ENCODE data around the gene GMNN. TPM values are rescaled to one million over a fixed set of nuclear protein-coding genes. Genes with fewer than 3 reads are reported as not detected.
"Not testable (repeated sequence)": the region's sequence is repeated elsewhere in the genome, so short reads cannot be mapped to it uniquely, and the experiment has no call there.

GMNN gene
- total RNA-seq, 1 experiment from 2014 or later = 22.4 TPM

GRCh38 chr6:24752503-24752902 is 22.2 kb upstream of the GMNN start:
- no peak overlapping the region for H3K27ac Mint-ChIP-seq (ENCODE audit: low read depth, unreplicated experiment)
- no peak for DNase-seq (ENCODE audit: unreplicated experiment)
- intact Hi-C loops (cut with micrococcal nuclease) = no loop called here
- H3K9me3 Mint-ChIP-seq (ENCODE audit: unreplicated experiment) = no peaks in the 10 kb centered on the region
- H3K36me3 Mint-ChIP-seq (ENCODE audit: insufficient read depth, unreplicated experiment) = no peaks in the 10 kb centered on the region
- H3K4me1 Mint-ChIP-seq (ENCODE audit: insufficient read depth, unreplicated experiment) = no peaks in the 10 kb centered on the region
- no peak overlapping the region for H3K4me3 Mint-ChIP-seq (ENCODE audit: unreplicated experiment)
- no TSS peak for BruUV-seq (replicated peaks)
- POLR2A ChIA-PET = interaction anchor here (2.5 kb wide), 1 partner anchor 9 kb away, joined by 12 read pairs; no protein-coding TSS in a partner anchor
- CTCF ChIA-PET = interaction anchor here (0.6 kb wide), 1 partner anchor 13 kb away, joined by 3 read pairs; no protein-coding TSS in a partner anchor
- no peak for TF ChIP-seq CTCF (IDR thresholded peaks at IDR 0.05; ENCODE audit: unreplicated experiment)
- no peaks in the 10 kb centered on the region for H3K27me3 Mint-ChIP-seq (ENCODE audit: insufficient read depth, unreplicated experiment)

- Mint-ChIP-seq H3K4me3 (ENCODE audit: unreplicated experiment) (no peak overlapping the region), H3K27me3 (ENCODE audit: insufficient read depth, unreplicated experiment) (no peaks in the 10 kb centered on the region), H3K27ac (ENCODE audit: low read depth, unreplicated experiment) (no peak overlapping the region), H3K9me3 (ENCODE audit: unreplicated experiment) (no peaks in the 10 kb centered on the region), H3K36me3 (ENCODE audit: insufficient read depth, unreplicated experiment) (no peaks in the 10 kb centered on the region), H3K4me1 (ENCODE audit: insufficient read depth, unreplicated experiment) (no peaks in the 10 kb centered on the region)
- CTCF ChIA-PET = interaction anchor here (0.6 to 1.3 kb wide), 6 partner anchors 10 to 317 kb away, joined by 3 to 5 read pairs (median 3); no protein-coding TSS in a partner anchor
- BruUV-seq (replicated peaks) = no TSS peak
- DNase-seq (ENCODE audit: unreplicated experiment) = no peak
- POLR2A ChIA-PET = interaction anchor here (0.6 to 2.5 kb wide), 4 partner anchors 10 to 180 kb away, joined by 3 to 12 read pairs (median 4); partner anchors contain the start of gene C6orf62
- TF ChIP-seq CTCF (IDR thresholded peaks at IDR 0.05; ENCODE audit: unreplicated experiment) = no peak
- intact Hi-C loops (cut with micrococcal nuclease) = no loop called here
Measured at GRCh38 chr6:24752917-24753492, 21.7 kb upstream of the GMNN start.

- intact Hi-C loops (cut with micrococcal nuclease) = no loop called here
- no peak for DNase-seq (ENCODE audit: unreplicated experiment)
Measured at GRCh38 chr6:24753545-24753944, 21.2 kb upstream of the GMNN start.

GRCh38 chr6:24754378-24754777 is 20.4 kb upstream of the GMNN start:
- H3K36me3 Mint-ChIP-seq (ENCODE audit: insufficient read depth, unreplicated experiment); H3K27me3 Mint-ChIP-seq (ENCODE audit: insufficient read depth, unreplicated experiment); H3K4me3 Mint-ChIP-seq (ENCODE audit: unreplicated experiment); H3K27ac Mint-ChIP-seq (ENCODE audit: low read depth, unreplicated experiment); BruUV-seq (replicated peaks); H3K4me1 Mint-ChIP-seq (ENCODE audit: insufficient read depth, unreplicated experiment); intact Hi-C loops (cut with micrococcal nuclease); H3K9me3 Mint-ChIP-seq (ENCODE audit: unreplicated experiment); DNase-seq (ENCODE audit: unreplicated experiment): not testable (repeated sequence)
- ChIA-PET POLR2A (interaction anchor here (1.4 to 2.5 kb wide), 2 partner anchors 11 to 36 kb away, joined by 4 to 12 read pairs; partner anchors contain the start of gene C6orf62), CTCF (interaction anchor here (1.2 to 1.3 kb wide), 3 partner anchors 11 to 172 kb away, joined by 3 to 5 read pairs (median 4); no protein-coding TSS in a partner anchor)

More at GRCh38 chr6:24753545-24753944, 21.2 kb upstream of the GMNN start:
- Mint-ChIP-seq H3K4me1 (ENCODE audit: insufficient read depth, unreplicated experiment) (no peaks in the 10 kb centered on the region), H3K9me3 (ENCODE audit: unreplicated experiment) (no peaks in the 10 kb centered on the region), H3K4me3 (ENCODE audit: unreplicated experiment) (no peak overlapping the region), H3K27ac (ENCODE audit: low read depth, unreplicated experiment) (no peak overlapping the region), H3K27me3 (ENCODE audit: insufficient read depth, unreplicated experiment) (no peaks in the 10 kb centered on the region), H3K36me3 (ENCODE audit: insufficient read depth, unreplicated experiment) (no peaks in the 10 kb centered on the region)
- no peak for TF ChIP-seq CTCF (IDR thresholded peaks at IDR 0.05; ENCODE audit: unreplicated experiment)
- ChIA-PET CTCF (interaction anchor here (0.6 to 1.3 kb wide), 5 partner anchors 10 to 318 kb away, joined by 3 to 5 read pairs (median 3); no protein-coding TSS in a partner anchor), POLR2A (interaction anchor here (0.6 to 2.5 kb wide), 4 partner anchors 10 to 180 kb away, joined by 3 to 12 read pairs (median 4); partner anchors contain the start of gene C6orf62)
- BruUV-seq (replicated peaks) = no TSS peak

Measured in MCF 10A (cell line).